HG03025 (cell line): Measurements from ENCODE around the gene FAM167B.
"Not testable (repeated sequence)": the region's sequence is repeated elsewhere in the genome, so short reads cannot be mapped to it uniquely, and the experiment has no call there.

Experiments used
- ATAC-seq: cut with Tn5 transposase; IDR thresholded peaks from one replicate; pipeline ENCODE4 v1.9.1; 2021; ENCODE audit warnings: mild to moderate bottlenecking, moderate library complexity; ENCODE audit not compliant: unreplicated experiment, low FRiP score

FAM167B gene

GRCh38 chr1:32291708-32292538 is 44.9 kb downstream of the FAM167B start, which contains the start of gene HDAC1:
TSS of gene HDAC1 (plus strand) at chr1:32292083. CDS start at chr1:32292170, 87 bp downstream.
- ATAC-seq: peak; percentile 88

- not testable (repeated sequence) for ATAC-seq
Observed at GRCh38 chr1:32298211-32298610, 51.2 kb downstream of the FAM167B start.
